HCT116 (cell line): ENCODE results near the gene FUT6. TPM values are rescaled to one million over a fixed set of nuclear protein-coding genes. Genes with fewer than 3 reads are reported as not detected.

ENCODE experiments used
- ATAC-seq: fragments of 200-7000 bp; cut with Tn5 transposase; 2 replicates; pipeline ENCODE4 v1.9.1; 2020; ENCODE audit warnings: mild to moderate bottlenecking, moderate library complexity
- BruUV-seq: library from RNA; stranded (reverse); fragments of 400-500 nt; replicated peaks from 2 replicates; lab custom pipeline; 2021; lab: Mats Ljungman, UMichigan
- CTCF ChIA-PET: fragments of 300-600 bp; sonication (Branson Sonifier 250); formaldehyde crosslinking; loops from one replicate; lab custom pipeline; 2021; ENCODE audit warnings: antibody characterized with exemption; lab: Charles Lee
- POLR2A ChIA-PET: fragments of 300-600, 350-600 bp; sonication (Branson Sonifier 250); formaldehyde crosslinking; loops from one replicate; lab custom pipeline; 2021; ENCODE audit warnings: antibody characterized with exemption; lab: Charles Lee
- RAD21 ChIA-PET, 2 experiments: fragments of 300-600 bp; sonication (Branson Sonifier 250); formaldehyde crosslinking; loops; one replicate each; lab custom pipeline; 2023; ENCODE audit warnings: low total read pairs in 2 of 2; ENCODE audit not compliant: uncharacterized antibody in 2 of 2, unreplicated experiment in 2 of 2, low non-redundant PET in 1 of 2; lab: Charles Lee
- DNase-seq: peaks from one replicate; pipeline ENCODE4 v3.0.0-alpha.2; 2010; ENCODE audit warnings: low read depth, low spot score
- H2AFZ ChIP-seq: fragments of 200-600 bp; shearing (Covaris generic), sonication (generic); 2 replicates; pipeline ENCODE4 v1.6.1; 2017; ENCODE audit warnings: low read depth, mixed run types, mixed read lengths, antibody characterized with exemption, low read length; ENCODE audit not compliant: poor library complexity, severe bottlenecking
- H3K27ac ChIP-seq: 2 replicates; pipeline ENCODE4 v1.5.1; 2012; ENCODE audit warnings: low read depth, low read length
- H3K27me3 ChIP-seq: fragments of 200-600 bp; sonication (generic); 2 replicates; pipeline ENCODE4 v1.6.1; 2016; ENCODE audit warnings: mixed run types, low read length, mixed read lengths; ENCODE audit not compliant: insufficient read depth
- H3K36me3 ChIP-seq, 2 experiments: fragments of 200-500 bp in 1 of 2; fragments of 200-600 bp in 1 of 2; sonication (Bioruptor generic) in 1 of 2; sonication (generic) in 1 of 2; 2 replicates each; pipeline versions ENCODE4 v1.5.1 to v1.6.1; 2014 to 2016; ENCODE audit warnings: low read length in 2 of 2, inconsistent platforms in 1 of 2, mixed read lengths in 1 of 2, mixed run types in 1 of 2; ENCODE audit not compliant: insufficient read depth in 2 of 2, control insufficient read depth in 1 of 2
- H3K4me1 ChIP-seq, 2 experiments: fragments of 200-600 bp in 1 of 2; sonication (generic) in 1 of 2; 2 replicates each; pipeline versions ENCODE4 v1.5.1 to v1.6.1; 2012 to 2017; ENCODE audit warnings: low read length in 2 of 2, inconsistent platforms in 1 of 2, mild to moderate bottlenecking in 1 of 2, mixed read lengths in 1 of 2, mixed run types in 1 of 2, moderate library complexity in 1 of 2; ENCODE audit not compliant: insufficient read depth in 2 of 2, control insufficient read depth in 1 of 2
- H3K4me2 ChIP-seq: fragments of 200-600 bp; sonication (generic); 2 replicates; pipeline ENCODE4 v1.6.1; 2017; ENCODE audit warnings: mixed run types, low read length, mixed read lengths
- H3K4me3 ChIP-seq, 2 experiments: fragments of 200-600 bp in 1 of 2; sonication (generic) in 1 of 2; replicated peaks in 1 of 2; 2 replicates each; pipeline ENCODE4 v1.5.1; 2011 to 2016; ENCODE audit warnings: low read length in 2 of 2, control low read depth in 1 of 2, low read depth in 1 of 2, mild to moderate bottlenecking in 1 of 2, mixed read lengths in 1 of 2, mixed run types in 1 of 2
- H3K79me2 ChIP-seq: fragments of 200-600 bp; sonication (generic); 2 replicates; pipeline ENCODE4 v1.6.1; 2017; ENCODE audit warnings: mild to moderate bottlenecking, mixed run types, low read length, moderate library complexity, mixed read lengths; ENCODE audit not compliant: insufficient read depth
- H3K9ac ChIP-seq: fragments of 200-600 bp; sonication (generic); 2 replicates; pipeline ENCODE4 v1.6.1; 2016; ENCODE audit warnings: low read length, mixed read lengths
- H3K9me2 ChIP-seq: fragments of 200-600 bp; sonication (generic), shearing (Covaris generic); 2 replicates; pipeline ENCODE4 v1.6.1; 2017; ENCODE audit warnings: mixed run types, mild to moderate bottlenecking, moderate library complexity; ENCODE audit not compliant: insufficient read depth
- H3K9me3 ChIP-seq, 2 experiments: fragments of 200-500 bp in 1 of 2; fragments of 200-600 bp in 1 of 2; sonication (Bioruptor generic) in 1 of 2; sonication (generic) in 1 of 2; 2 replicates each; pipeline ENCODE4 v1.6.1; 2014 to 2017; ENCODE audit warnings: low read length in 2 of 2, mixed read lengths in 2 of 2, inconsistent platforms in 1 of 2, low read depth in 1 of 2, mild to moderate bottlenecking in 1 of 2, mixed run types in 1 of 2, moderate library complexity in 1 of 2; ENCODE audit not compliant: control insufficient read depth in 1 of 2, insufficient read depth in 1 of 2
- H4K20me1 ChIP-seq: fragments of 200-600 bp; sonication (generic), shearing (Covaris generic); 2 replicates; pipeline ENCODE4 v1.6.1; 2017; ENCODE audit warnings: mixed run types, mild to moderate bottlenecking, moderate library complexity; ENCODE audit not compliant: insufficient read depth
- CEBPB ChIP-seq: IDR thresholded peaks from 2 replicates; pipeline ENCODE4 v1.6.1; 2012; ENCODE audit warnings: low read depth
- ELF1 ChIP-seq: IDR thresholded peaks from 2 replicates; pipeline ENCODE4 v1.6.1; 2012; ENCODE audit warnings: low read depth, borderline replicate concordance
- FOSL1 ChIP-seq: IDR thresholded peaks from 2 replicates; pipeline ENCODE4 v1.6.1; 2012; ENCODE audit warnings: low read depth
- JUND ChIP-seq: IDR thresholded peaks from 2 replicates; pipeline ENCODE4 v1.6.1; 2012
- POLR2A ChIP-seq: IDR thresholded peaks from 2 replicates; pipeline ENCODE4 v1.7.0; 2011; ENCODE audit warnings: borderline replicate concordance; ENCODE audit not compliant: insufficient read depth, insufficient read length; ENCODE audit errors: extremely low read depth
- POLR2AphosphoS5 ChIP-seq: IDR thresholded peaks from 2 replicates; pipeline ENCODE4 v1.6.1; 2011; ENCODE audit warnings: mild to moderate bottlenecking, low read depth, low read length, moderate library complexity
- RAD21 ChIP-seq: IDR thresholded peaks from 2 replicates; pipeline ENCODE4 v1.6.1; 2012; ENCODE audit warnings: low read depth, mild to moderate bottlenecking
- SIN3A ChIP-seq: IDR thresholded peaks from 2 replicates; pipeline ENCODE4 v1.6.1; 2012; ENCODE audit warnings: low read depth
- SRF ChIP-seq: IDR thresholded peaks from 2 replicates; pipeline ENCODE4 v1.6.1; 2012; ENCODE audit warnings: low read depth
- TCF7L2 ChIP-seq: IDR thresholded peaks from 2 replicates; pipeline ENCODE4 v1.7.0; 2011; ENCODE audit warnings: borderline replicate concordance, inconsistent platforms; ENCODE audit not compliant: insufficient read depth, insufficient read length; ENCODE audit errors: extremely low read depth
- YY1 ChIP-seq: IDR thresholded peaks from 2 replicates; pipeline ENCODE4 v1.6.1; 2011; ENCODE audit warnings: low read length, low read depth, moderate library complexity, mild to moderate bottlenecking; ENCODE audit not compliant: insufficient replicate concordance; ENCODE audit errors: extremely low read depth
- intact Hi-C: fragments of 100-400 bp; cut with micrococcal nuclease; formaldehyde crosslinking; loops from 2 replicates; pipeline ENCODE4 v1.10.0; 2022
- total RNA-seq: library from RNA; stranded (reverse); gene quantifications from one replicate; pipeline ENCODE4 v1.2.1, GENCODE V29; 2021; ENCODE audit not compliant: unreplicated experiment
- TF ChIP-seq, protein P1 (sequence below): IDR thresholded peaks from 2 replicates; pipeline ENCODE4 v1.6.1; 2012; ENCODE audit warnings: low read depth
- TF ChIP-seq, protein P2 (sequence below), 3 experiments: fragments of 200-600 bp in 1 of 3; sonication (generic) in 1 of 3; IDR thresholded peaks in 2 of 3; conservative IDR thresholded peaks in 1 of 3; 2 replicates each; pipeline ENCODE4 v1.5.1; 2012 to 2017; ENCODE audit warnings: low read depth in 2 of 3, low read length in 2 of 3, antibody characterized with exemption in 1 of 3, borderline replicate concordance in 1 of 3, control low read depth in 1 of 3, mild to moderate bottlenecking in 1 of 3, mixed read lengths in 1 of 3, mixed run types in 1 of 3, moderate library complexity in 1 of 3; ENCODE audit not compliant: insufficient read depth in 1 of 3

The FUT6 gene
- total RNA-seq, 1 experiment from 2014 or later = not detected

DNA sequence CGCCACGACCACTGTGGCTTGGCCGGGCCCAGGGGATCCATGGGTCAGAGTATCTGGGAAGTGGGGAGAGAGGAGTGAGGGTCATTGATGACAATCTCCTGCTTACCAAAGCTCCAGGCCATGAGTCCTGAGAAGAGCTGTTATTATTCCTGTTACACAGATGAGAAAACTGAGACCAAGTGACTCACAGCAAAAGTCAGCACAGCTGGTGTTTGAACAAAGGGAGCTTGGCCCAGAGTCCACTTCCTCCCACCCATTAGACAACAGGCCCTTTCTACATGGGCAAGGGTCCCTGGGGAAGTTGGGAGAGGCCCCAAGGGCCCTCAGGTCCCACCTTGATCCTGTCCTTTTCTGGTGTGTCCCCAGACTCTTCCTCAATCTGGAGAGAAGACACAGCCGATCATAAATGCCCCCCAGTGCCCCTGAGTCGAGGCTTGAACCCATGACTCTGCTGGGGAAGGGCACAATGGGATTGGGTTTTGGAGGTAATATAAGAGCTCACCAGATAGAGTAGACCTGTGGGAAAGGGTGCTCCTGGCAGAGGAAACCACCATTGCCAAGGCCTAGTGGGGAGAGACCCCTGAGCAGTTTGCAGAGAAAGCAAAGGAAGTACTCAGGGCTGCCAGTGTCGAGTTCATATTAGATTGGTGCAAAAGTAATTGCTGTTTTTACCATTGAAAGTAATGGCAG, 6.8 kb downstream of the FUT6 start:
- TF ChIP-seq SRF = no peak
- BruUV-seq = no TSS peak
- Histone ChIP-seq H3K4me2 (no peak overlapping the region), H3K27me3 (no peaks in the 10 kb centered on the region), H3K27ac (no peak overlapping the region), H2AFZ (no peak overlapping the region), H3K36me3 (no peaks in the 10 kb centered on the region), H3K9me2 (no peaks in the 10 kb centered on the region), H4K20me1 (no peaks in the 10 kb centered on the region), H3K9ac (no peak overlapping the region), H3K4me1 (peaks cover 7 to 26% of the 10 kb centered on the region in 2 experiments), H3K79me2 (no peaks in the 10 kb centered on the region), H3K4me3 (no peak overlapping the region), H3K9me3 (no peaks in the 10 kb centered on the region)
- ChIA-PET CTCF (no interaction called here), POLR2A (interaction anchor here (1.1 kb wide), 1 partner anchor 143 kb away, joined by 4 read pairs; the partner anchor contains the start of gene RPL36), RAD21 (no interaction called here)
- ATAC-seq (no peak), DNase-seq (no peak)
- intact Hi-C loops = no loop called here

DNA sequence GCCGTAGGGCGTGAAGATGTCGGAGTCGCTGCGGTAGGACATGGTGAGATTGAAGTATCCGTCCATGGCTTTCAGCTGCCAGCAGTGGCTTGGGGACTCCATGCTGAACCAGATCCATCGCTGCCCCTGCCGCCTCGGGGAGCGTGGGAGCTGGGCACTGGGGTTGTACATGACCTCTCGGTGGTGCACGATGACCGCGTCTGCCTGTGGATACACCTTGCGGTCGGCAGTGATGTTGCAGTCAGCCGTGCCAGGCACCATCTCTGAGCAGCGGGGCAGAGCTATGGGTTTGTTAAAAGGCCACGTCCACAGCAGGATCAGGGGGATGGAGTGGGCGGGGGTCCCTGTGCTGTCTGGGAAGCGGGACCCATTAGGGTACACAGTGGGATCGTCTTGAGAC, 7.4 kb downstream of the FUT6 start:
- BruUV-seq = no TSS peak
- no peaks in the 10 kb centered on the region for H3K79me2 ChIP-seq
- no peaks in the 10 kb centered on the region for H3K9me3 ChIP-seq
- no peak overlapping the region for H3K4me3 ChIP-seq
- H3K27ac ChIP-seq = no peak overlapping the region
- RAD21 ChIA-PET = no interaction called here
- no peaks in the 10 kb centered on the region for H3K9me2 ChIP-seq
- no peaks in the 10 kb centered on the region for H4K20me1 ChIP-seq
- no peak for ATAC-seq
- H3K36me3 ChIP-seq = no peaks in the 10 kb centered on the region
- intact Hi-C loops = no loop called here
- H3K27me3 ChIP-seq = no peaks in the 10 kb centered on the region
- H3K9ac ChIP-seq = no peak overlapping the region
- CTCF ChIA-PET = no interaction called here
- peaks cover 8 to 28% of the 10 kb centered on the region in 2 experiments for H3K4me1 ChIP-seq
- no peak overlapping the region for H2AFZ ChIP-seq
- DNase-seq = no peak
- TF ChIP-seq TCF7L2 (no peak), YY1 (no peak), FOSL1 (no peak), ELF1 (no peak), CEBPB (no peak), RAD21 (no peak), JUND (no peak), POLR2A (no peak), POLR2AphosphoS5 (no peak), SIN3A (no peak)
- TF ChIP-seq, protein P1, sequence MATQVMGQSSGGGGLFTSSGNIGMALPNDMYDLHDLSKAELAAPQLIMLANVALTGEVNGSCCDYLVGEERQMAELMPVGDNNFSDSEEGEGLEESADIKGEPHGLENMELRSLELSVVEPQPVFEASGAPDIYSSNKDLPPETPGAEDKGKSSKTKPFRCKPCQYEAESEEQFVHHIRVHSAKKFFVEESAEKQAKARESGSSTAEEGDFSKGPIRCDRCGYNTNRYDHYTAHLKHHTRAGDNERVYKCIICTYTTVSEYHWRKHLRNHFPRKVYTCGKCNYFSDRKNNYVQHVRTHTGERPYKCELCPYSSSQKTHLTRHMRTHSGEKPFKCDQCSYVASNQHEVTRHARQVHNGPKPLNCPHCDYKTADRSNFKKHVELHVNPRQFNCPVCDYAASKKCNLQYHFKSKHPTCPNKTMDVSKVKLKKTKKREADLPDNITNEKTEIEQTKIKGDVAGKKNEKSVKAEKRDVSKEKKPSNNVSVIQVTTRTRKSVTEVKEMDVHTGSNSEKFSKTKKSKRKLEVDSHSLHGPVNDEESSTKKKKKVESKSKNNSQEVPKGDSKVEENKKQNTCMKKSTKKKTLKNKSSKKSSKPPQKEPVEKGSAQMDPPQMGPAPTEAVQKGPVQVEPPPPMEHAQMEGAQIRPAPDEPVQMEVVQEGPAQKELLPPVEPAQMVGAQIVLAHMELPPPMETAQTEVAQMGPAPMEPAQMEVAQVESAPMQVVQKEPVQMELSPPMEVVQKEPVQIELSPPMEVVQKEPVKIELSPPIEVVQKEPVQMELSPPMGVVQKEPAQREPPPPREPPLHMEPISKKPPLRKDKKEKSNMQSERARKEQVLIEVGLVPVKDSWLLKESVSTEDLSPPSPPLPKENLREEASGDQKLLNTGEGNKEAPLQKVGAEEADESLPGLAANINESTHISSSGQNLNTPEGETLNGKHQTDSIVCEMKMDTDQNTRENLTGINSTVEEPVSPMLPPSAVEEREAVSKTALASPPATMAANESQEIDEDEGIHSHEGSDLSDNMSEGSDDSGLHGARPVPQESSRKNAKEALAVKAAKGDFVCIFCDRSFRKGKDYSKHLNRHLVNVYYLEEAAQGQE = no peak
- TF ChIP-seq, protein P2, sequence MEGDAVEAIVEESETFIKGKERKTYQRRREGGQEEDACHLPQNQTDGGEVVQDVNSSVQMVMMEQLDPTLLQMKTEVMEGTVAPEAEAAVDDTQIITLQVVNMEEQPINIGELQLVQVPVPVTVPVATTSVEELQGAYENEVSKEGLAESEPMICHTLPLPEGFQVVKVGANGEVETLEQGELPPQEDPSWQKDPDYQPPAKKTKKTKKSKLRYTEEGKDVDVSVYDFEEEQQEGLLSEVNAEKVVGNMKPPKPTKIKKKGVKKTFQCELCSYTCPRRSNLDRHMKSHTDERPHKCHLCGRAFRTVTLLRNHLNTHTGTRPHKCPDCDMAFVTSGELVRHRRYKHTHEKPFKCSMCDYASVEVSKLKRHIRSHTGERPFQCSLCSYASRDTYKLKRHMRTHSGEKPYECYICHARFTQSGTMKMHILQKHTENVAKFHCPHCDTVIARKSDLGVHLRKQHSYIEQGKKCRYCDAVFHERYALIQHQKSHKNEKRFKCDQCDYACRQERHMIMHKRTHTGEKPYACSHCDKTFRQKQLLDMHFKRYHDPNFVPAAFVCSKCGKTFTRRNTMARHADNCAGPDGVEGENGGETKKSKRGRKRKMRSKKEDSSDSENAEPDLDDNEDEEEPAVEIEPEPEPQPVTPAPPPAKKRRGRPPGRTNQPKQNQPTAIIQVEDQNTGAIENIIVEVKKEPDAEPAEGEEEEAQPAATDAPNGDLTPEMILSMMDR (IDR thresholded peaks at IDR 0.05 in 2 of 3, conservative IDR thresholded peaks at IDR 0.05 in 1 of 3; ENCODE audit: borderline replicate concordance in 1 of 3, insufficient read depth in 1 of 3, low read depth in 2 of 3, low read length in 2 of 3) = no peak
- POLR2A ChIA-PET = interaction anchor here (1.1 kb wide), 1 partner anchor 142 kb away, joined by 4 read pairs; the partner anchor contains the start of gene RPL36
- H3K4me2 ChIP-seq = no peak overlapping the region
